Karpas-422 (cell line): ENCODE measurements around the gene ASTL. TPM values are rescaled to one million over a fixed set of nuclear protein-coding genes. Genes with fewer than 3 reads are reported as not detected.

Source experiments
- DNase-seq: peaks from one replicate; pipeline ENCODE4 v3.0.0-alpha.2; 2015
- H2AFZ ChIP-seq: fragments of 200-600 bp; sonication (generic); 2 replicates; pipeline ENCODE4 v1.6.1; 2014; ENCODE audit warnings: antibody characterized with exemption, low read length, mixed read lengths
- H3K27ac ChIP-seq: fragments of 200-600 bp; sonication (generic); 2 replicates; pipeline ENCODE4 v1.5.1; 2014; ENCODE audit warnings: mild to moderate bottlenecking, low read length, moderate library complexity
- H3K27me3 ChIP-seq: fragments of 200-600 bp; sonication (generic); 2 replicates; pipeline ENCODE4 v1.6.1; 2014; ENCODE audit warnings: low read length, mixed read lengths
- H3K36me3 ChIP-seq: fragments of 200-600 bp; sonication (generic); 2 replicates; pipeline ENCODE4 v1.6.1; 2014; ENCODE audit warnings: low read length, mixed read lengths; ENCODE audit not compliant: insufficient read depth
- H3K4me1 ChIP-seq: fragments of 200-600 bp; sonication (generic); 2 replicates; pipeline ENCODE4 v1.6.1; 2014; ENCODE audit warnings: mild to moderate bottlenecking, low read length, mixed read lengths
- H3K4me2 ChIP-seq: fragments of 200-600 bp; sonication (generic); 2 replicates; pipeline ENCODE4 v1.6.1; 2014; ENCODE audit warnings: low read length, low read depth, mild to moderate bottlenecking; ENCODE audit not compliant: poor library complexity, severe bottlenecking
- H3K4me3 ChIP-seq: fragments of 200-600 bp; sonication (generic); 2 replicates; pipeline ENCODE4 v1.5.1; 2014; ENCODE audit warnings: mild to moderate bottlenecking, antibody characterized with exemption, low read length, mixed read lengths
- H3K79me2 ChIP-seq: fragments of 200-600 bp; sonication (generic); 2 replicates; pipeline ENCODE4 v1.6.1; 2014; ENCODE audit warnings: mild to moderate bottlenecking, low read length, mixed read lengths
- H3K9ac ChIP-seq: fragments of 200-600 bp; sonication (generic); 2 replicates; pipeline ENCODE4 v1.6.0; 2014; ENCODE audit warnings: low read length
- H3K9me2 ChIP-seq: fragments of 200-600 bp; sonication (generic), shearing (Covaris generic); replicated peaks from 2 replicates; pipeline ENCODE4 v1.6.0; 2014; ENCODE audit warnings: mild to moderate bottlenecking, low read length, moderate library complexity; ENCODE audit not compliant: insufficient read depth
- H3K9me3 ChIP-seq: fragments of 300-700, 200-600 bp; sonication (generic); 2 replicates; pipeline ENCODE4 v1.6.1; 2014; ENCODE audit warnings: low read length, mixed read lengths
- H4K20me1 ChIP-seq: fragments of 200-600 bp; sonication (generic); 2 replicates; pipeline ENCODE4 v1.6.1; 2014; ENCODE audit warnings: mild to moderate bottlenecking, antibody characterized with exemption, low read length, low read depth; ENCODE audit not compliant: insufficient read depth
- total RNA-seq: library from RNA; depleted of rRNA; stranded (reverse); fragments of >200 nt; shearing (Covaris generic); gene quantifications from 2 replicates; pipeline ENCODE4 v1.2.3, GENCODE V29; 2014; ENCODE audit warnings: low replicate concordance

Gene ASTL
- total RNA-seq, 1 experiment from 2014 or later: not detected

- H3K9me2 ChIP-seq: no peaks in the 10 kb centered on the region
Measured at GRCh38 chr2:96124406-96125265, 13.7 kb downstream of the ASTL start.

DNA sequence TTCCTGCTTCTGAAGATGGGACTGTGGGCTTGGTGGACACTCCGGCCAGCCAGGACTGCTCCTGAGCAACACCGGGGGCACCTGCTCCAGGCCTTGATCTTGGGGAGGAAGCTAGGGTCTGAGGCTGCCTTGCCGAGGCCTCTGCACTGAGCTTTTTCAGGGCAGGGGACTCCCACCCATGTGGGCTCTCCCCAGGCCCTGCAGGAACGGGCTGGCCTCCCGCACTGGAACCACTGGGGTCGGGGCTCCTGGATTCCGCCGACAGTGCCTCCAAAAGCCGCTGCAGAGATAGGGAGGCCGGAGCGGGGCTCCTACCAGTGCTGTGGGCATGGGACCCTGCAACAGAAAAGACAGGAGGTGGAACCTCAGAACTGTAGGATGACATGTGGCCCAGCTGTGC is 14.4 kb downstream of the ASTL start:
- no peak overlapping the region for H3K4me3 ChIP-seq
- H3K27me3 ChIP-seq: no peaks in the 10 kb centered on the region
- no peak for DNase-seq

More at GRCh38 chr2:96124406-96125265, 13.7 kb downstream of the ASTL start:
- H3K27ac ChIP-seq: no peak overlapping the region
- no peak for DNase-seq
- no peaks in the 10 kb centered on the region for H3K27me3 ChIP-seq
- H3K79me2 ChIP-seq: no peaks in the 10 kb centered on the region
- H3K36me3 ChIP-seq: no peaks in the 10 kb centered on the region
- no peak overlapping the region for H3K4me3 ChIP-seq
- no peaks in the 10 kb centered on the region for H3K4me1 ChIP-seq
- H3K4me2 ChIP-seq: no peak overlapping the region
- no peaks in the 10 kb centered on the region for H4K20me1 ChIP-seq
- H3K9me3 ChIP-seq: no peaks in the 10 kb centered on the region
- no peak overlapping the region for H3K9ac ChIP-seq
- no peak overlapping the region for H2AFZ ChIP-seq

GRCh38 chr2:96123290-96123689 is 15.0 kb downstream of the ASTL start:
- Histone ChIP-seq H3K9ac (no peak overlapping the region), H3K4me3 (no peak overlapping the region), H4K20me1 (0 out of 2 replicates have a peak, but pooled peaks cover under 1% of the 10 kb centered on the region), H3K27ac (no peak overlapping the region), H3K4me2 (no peak overlapping the region), H2AFZ (no peak overlapping the region), H3K9me3 (no peaks in the 10 kb centered on the region), H3K4me1 (no peaks in the 10 kb centered on the region), H3K79me2 (no peaks in the 10 kb centered on the region), H3K9me2 (no peaks in the 10 kb centered on the region), H3K36me3 (no peaks in the 10 kb centered on the region), H3K27me3 (no peaks in the 10 kb centered on the region)
- DNase-seq: no peak

More for the DNA sequence above, 14.4 kb downstream of the ASTL start:
- Histone ChIP-seq H3K4me2 (no peak overlapping the region), H3K27ac (no peak overlapping the region), H3K79me2 (no peaks in the 10 kb centered on the region), H3K9me2 (no peaks in the 10 kb centered on the region), H3K9me3 (no peaks in the 10 kb centered on the region), H3K4me1 (no peaks in the 10 kb centered on the region), H4K20me1 (no peaks in the 10 kb centered on the region), H2AFZ (no peak overlapping the region), H3K36me3 (no peaks in the 10 kb centered on the region), H3K9ac (no peak overlapping the region)

DNA sequence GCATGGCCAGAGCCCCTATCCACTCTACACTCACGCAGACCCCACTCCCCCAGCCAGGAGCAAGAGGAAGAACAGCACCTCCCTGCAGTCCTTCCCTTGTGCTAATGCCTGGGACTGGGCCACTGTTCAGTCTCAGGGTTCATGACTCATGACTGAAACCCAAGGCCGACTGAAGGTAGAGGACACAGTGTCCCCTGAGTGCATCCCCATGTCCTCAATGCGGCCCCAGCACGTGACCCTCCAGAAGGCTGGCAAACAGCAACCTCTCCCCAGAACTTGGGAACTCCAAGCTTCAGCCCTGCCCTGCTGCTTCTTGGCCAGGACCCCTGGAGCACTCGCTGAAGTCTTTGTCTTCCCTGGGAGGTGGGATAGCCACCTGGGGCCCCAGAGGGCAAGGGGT is 15.9 kb downstream of the ASTL start:
- H3K9me2 ChIP-seq: no peaks in the 10 kb centered on the region
- H3K4me2 ChIP-seq: no peak overlapping the region
- no peak for DNase-seq
- H3K9me3 ChIP-seq: no peaks in the 10 kb centered on the region
- H3K4me3 ChIP-seq: no peak overlapping the region
- H4K20me1 ChIP-seq: 0 out of 2 replicates have a peak, but pooled peaks cover 5% of the 10 kb centered on the region
- H3K27ac ChIP-seq: no peak overlapping the region
- H3K4me1 ChIP-seq: peaks cover 4% of the 10 kb centered on the region
- no peak overlapping the region for H3K9ac ChIP-seq
- H3K36me3 ChIP-seq: no peaks in the 10 kb centered on the region
- no peak overlapping the region for H2AFZ ChIP-seq
- H3K27me3 ChIP-seq: no peaks in the 10 kb centered on the region
- no peaks in the 10 kb centered on the region for H3K79me2 ChIP-seq

DNA sequence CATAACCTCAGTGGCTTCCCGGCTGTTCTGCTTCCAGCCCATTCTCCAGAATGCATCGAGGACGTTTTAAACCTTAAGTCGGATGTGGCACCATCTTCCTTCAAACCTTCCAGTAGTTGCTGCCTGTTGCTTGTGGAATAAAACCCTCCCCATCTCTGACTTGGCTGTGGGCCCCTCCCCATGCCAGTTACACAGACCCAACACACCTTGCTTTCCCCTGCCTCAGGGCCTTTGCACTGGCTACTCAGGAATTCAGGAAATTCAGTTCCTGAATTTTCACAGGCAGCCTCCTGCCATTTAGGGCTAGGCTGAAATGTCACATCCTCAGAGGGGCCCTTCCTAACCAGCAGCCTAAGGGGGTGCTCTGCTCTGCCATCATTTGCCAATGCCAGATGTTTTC is 16.9 kb downstream of the ASTL start:
- H3K9me2 ChIP-seq: no peaks in the 10 kb centered on the region
- H3K4me3 ChIP-seq: no peak overlapping the region
- no peak for DNase-seq
- H4K20me1 ChIP-seq: 0 out of 2 replicates have a peak, but pooled peaks cover 7% of the 10 kb centered on the region
- no peaks in the 10 kb centered on the region for H3K9me3 ChIP-seq
- no peak overlapping the region for H2AFZ ChIP-seq
- H3K36me3 ChIP-seq: no peaks in the 10 kb centered on the region
- H3K79me2 ChIP-seq: no peaks in the 10 kb centered on the region
- no peaks in the 10 kb centered on the region for H3K27me3 ChIP-seq
- no peak overlapping the region for H3K9ac ChIP-seq
- H3K4me2 ChIP-seq: no peak overlapping the region
- H3K27ac ChIP-seq: no peak overlapping the region
- peaks cover 11% of the 10 kb centered on the region for H3K4me1 ChIP-seq

GRCh38 chr2:96120991-96121390 is 17.3 kb downstream of the ASTL start:
- Histone ChIP-seq H3K27me3 (no peaks in the 10 kb centered on the region), H3K79me2 (no peaks in the 10 kb centered on the region), H3K4me3 (no peak overlapping the region), H3K9me2 (no peaks in the 10 kb centered on the region), H3K36me3 (no peaks in the 10 kb centered on the region), H4K20me1 (0 out of 2 replicates have a peak, but pooled peaks cover 7% of the 10 kb centered on the region), H2AFZ (no peak overlapping the region), H3K9me3 (no peaks in the 10 kb centered on the region), H3K4me2 (no peak overlapping the region), H3K9ac (no peak overlapping the region), H3K4me1 (peaks cover 11% of the 10 kb centered on the region), H3K27ac (no peak overlapping the region)
- DNase-seq: no peak

- H3K27me3 ChIP-seq: no peaks in the 10 kb centered on the region
- H4K20me1 ChIP-seq: 0 out of 2 replicates have a peak, but pooled peaks cover 7% of the 10 kb centered on the region
- H3K79me2 ChIP-seq: no peaks in the 10 kb centered on the region
- H3K4me3 ChIP-seq: no peak overlapping the region
- H3K4me1 ChIP-seq: peaks cover 11% of the 10 kb centered on the region
- no peaks in the 10 kb centered on the region for H3K36me3 ChIP-seq
- DNase-seq: no peak
- no peak overlapping the region for H3K4me2 ChIP-seq
- no peak overlapping the region for H3K9ac ChIP-seq
- no peak overlapping the region for H2AFZ ChIP-seq
- H3K9me3 ChIP-seq: no peaks in the 10 kb centered on the region
- H3K9me2 ChIP-seq: no peaks in the 10 kb centered on the region
- H3K27ac ChIP-seq: no peak overlapping the region
Measured at GRCh38 chr2:96120091-96120720, 18.1 kb downstream of the ASTL start.

DNA sequence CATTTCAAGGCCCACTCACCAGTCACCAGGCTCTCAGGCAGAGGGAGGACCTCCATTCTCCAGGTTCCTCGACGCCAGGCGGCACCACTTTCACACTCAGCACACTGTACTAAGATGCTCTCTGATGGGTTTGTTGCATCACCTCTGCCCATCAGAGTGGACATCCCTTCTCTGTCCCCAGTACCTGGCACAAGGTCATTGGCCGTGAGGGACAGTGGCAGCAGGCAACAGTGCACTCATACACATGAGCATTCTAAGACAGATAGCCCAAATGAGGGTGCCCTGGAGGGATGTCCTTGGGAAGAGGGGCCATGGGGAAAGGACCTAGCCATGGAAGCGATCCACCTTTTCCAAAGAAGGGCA is 18.9 kb downstream of the ASTL start:
- no peaks in the 10 kb centered on the region for H3K79me2 ChIP-seq
- no peak for DNase-seq
- H3K4me1 ChIP-seq: peaks cover 11% of the 10 kb centered on the region
- no peak overlapping the region for H3K27ac ChIP-seq
- no peak overlapping the region for H3K4me2 ChIP-seq
- H2AFZ ChIP-seq: no peak overlapping the region
- H3K36me3 ChIP-seq: no peaks in the 10 kb centered on the region
- no peak overlapping the region for H3K9ac ChIP-seq
- H3K9me2 ChIP-seq: no peaks in the 10 kb centered on the region
- no peaks in the 10 kb centered on the region for H3K27me3 ChIP-seq
- H4K20me1 ChIP-seq: 0 out of 2 replicates have a peak, but pooled peaks cover 7% of the 10 kb centered on the region
- H3K4me3 ChIP-seq: no peak overlapping the region
- no peaks in the 10 kb centered on the region for H3K9me3 ChIP-seq
